HG02588 (cell line): ENCODE data around the gene UNC93A.
"Not testable (repeated sequence)": the region's sequence is repeated elsewhere in the genome, so short reads cannot be mapped to it uniquely, and the experiment has no call there.

Source experiments
- ATAC-seq: cut with Tn5 transposase; IDR thresholded peaks from one replicate; pipeline ENCODE4 v1.9.1; 2021; ENCODE audit warnings: mild to moderate bottlenecking, moderate library complexity; ENCODE audit not compliant: unreplicated experiment

The UNC93A gene

GRCh38 chr6:167290786-167291622 lies at the start of gene UNC93A:
UNC93A (plus strand) TSS chr6:167291315; CDS start chr6:167291490, 175 bp downstream.
- ATAC-seq = no peak

GRCh38 chr6:167241321-167242134 lies 49.6 kb upstream of the UNC93A start:
- ATAC-seq = not testable (repeated sequence)

GRCh38 chr6:167242135-167242506 lies 49.0 kb upstream of the UNC93A start:
- not testable (repeated sequence) for ATAC-seq

- not testable (repeated sequence) for ATAC-seq
Measured at GRCh38 chr6:167242511-167243051, 48.5 kb upstream of the UNC93A start.

- ATAC-seq = no peak
Measured at GRCh38 chr6:167244064-167244960, 46.8 kb upstream of the UNC93A start.

GRCh38 chr6:167244991-167245390 lies 46.1 kb upstream of the UNC93A start:
- ATAC-seq = no peak

GRCh38 chr6:167245591-167245990 lies 45.5 kb upstream of the UNC93A start:
- no peak for ATAC-seq

- no peak for ATAC-seq
Measured at GRCh38 chr6:167247814-167248595, 43.1 kb upstream of the UNC93A start.

GRCh38 chr6:167248878-167249455 lies 42.1 kb upstream of the UNC93A start:
- ATAC-seq = not testable (repeated sequence)

GRCh38 chr6:167252271-167252670 lies 38.8 kb upstream of the UNC93A start:
- no peak for ATAC-seq

- ATAC-seq = no peak
Measured at GRCh38 chr6:167255918-167256553, 35.1 kb upstream of the UNC93A start.

GRCh38 chr6:167258646-167259045 lies 32.5 kb upstream of the UNC93A start:
- no peak for ATAC-seq

GRCh38 chr6:167266057-167266829 lies 24.9 kb upstream of the UNC93A start:
- ATAC-seq = not testable (repeated sequence)

GRCh38 chr6:167266830-167267555 lies 24.1 kb upstream of the UNC93A start:
- ATAC-seq = no peak

GRCh38 chr6:167267556-167267898 lies 23.6 kb upstream of the UNC93A start:
- not testable (repeated sequence) for ATAC-seq

- ATAC-seq = no peak
Measured at GRCh38 chr6:167267921-167268401, 23.2 kb upstream of the UNC93A start.

GRCh38 chr6:167268683-167269280 lies 22.3 kb upstream of the UNC93A start:
- ATAC-seq = no peak
